Liver (tissue), 3 donors: ENCODE results near the gene DLL4.

Experiments used
- GABPA ChIP-seq, 2 donors: IDR thresholded peaks in 1 of 2; conservative IDR thresholded peaks in 1 of 2; 2 replicates each; pipeline ENCODE4 v1.6.1; 2016; ENCODE audit warnings: antibody characterized with exemption in 2 of 2, mild to moderate bottlenecking in 1 of 2, moderate library complexity in 1 of 2
- HNF4A ChIP-seq, 2 donors: conservative IDR thresholded peaks; 2 replicates each; pipeline ENCODE4 v1.6.1; 2016; ENCODE audit warnings: antibody characterized with exemption in 2 of 2, mild to moderate bottlenecking in 2 of 2
- JUND ChIP-seq, 2 donors: IDR thresholded peaks; 2 replicates each; pipeline ENCODE4 v1.6.1; 2016; ENCODE audit warnings: antibody characterized with exemption in 2 of 2
- RAD21 ChIP-seq, 2 donors: IDR thresholded peaks; 2 replicates each; pipeline ENCODE4 v1.6.1; 2016; ENCODE audit warnings: antibody characterized with exemption in 2 of 2, mild to moderate bottlenecking in 2 of 2
- SP1 ChIP-seq: IDR thresholded peaks from 2 replicates; pipeline ENCODE4 v1.6.1; 2018; ENCODE audit warnings: antibody characterized with exemption, mild to moderate bottlenecking
- TAF1 ChIP-seq: conservative IDR thresholded peaks from 2 replicates; pipeline ENCODE4 v1.6.1; 2016; ENCODE audit warnings: antibody characterized with exemption, mild to moderate bottlenecking
- YY1 ChIP-seq: IDR thresholded peaks from 2 replicates; pipeline ENCODE4 v1.6.1; 2016; ENCODE audit warnings: antibody characterized with exemption, mild to moderate bottlenecking
- TF ChIP-seq, protein P1 (sequence below): IDR thresholded peaks from 2 replicates; pipeline ENCODE4 v1.6.1; 2016; ENCODE audit warnings: antibody characterized with exemption
- TF ChIP-seq, protein P2 (sequence below): fragments of 150-350 bp; IDR thresholded peaks from 2 replicates; pipeline ENCODE4 v1.5.1; 2017; ENCODE audit warnings: improper control_type of control experiment, low read depth, low read length; ENCODE audit not compliant: missing input control
- TF ChIP-seq, protein P3 (sequence below): IDR thresholded peaks from 2 replicates; pipeline ENCODE4 v1.6.1; 2016; ENCODE audit warnings: antibody characterized with exemption
- donor health status: healthy.
- donor health status: healthy.

DNA sequence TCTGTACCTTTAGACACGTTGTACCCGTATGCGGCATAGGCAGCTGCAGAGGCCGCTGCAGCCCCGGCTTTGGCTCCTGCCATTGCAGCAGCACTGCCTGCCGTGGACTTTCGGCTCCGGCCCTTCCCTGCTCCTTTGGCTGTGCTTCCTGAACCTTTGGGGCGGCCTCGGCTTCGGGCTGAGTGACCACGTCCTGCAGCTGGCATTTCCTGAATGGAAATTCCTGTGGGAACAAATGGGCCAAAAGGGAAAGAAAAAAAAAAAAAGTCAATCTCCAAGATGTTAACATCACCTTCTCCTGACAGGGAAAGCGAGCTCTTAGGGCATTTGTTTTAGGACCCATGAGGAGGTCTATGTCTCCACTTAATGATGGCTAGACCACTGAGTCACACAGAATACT lies 53.7 kb downstream of the DLL4 start:
- TF ChIP-seq HNF4A (conservative IDR thresholded peaks at IDR 0.05), result no peak
- TF ChIP-seq, protein P1, sequence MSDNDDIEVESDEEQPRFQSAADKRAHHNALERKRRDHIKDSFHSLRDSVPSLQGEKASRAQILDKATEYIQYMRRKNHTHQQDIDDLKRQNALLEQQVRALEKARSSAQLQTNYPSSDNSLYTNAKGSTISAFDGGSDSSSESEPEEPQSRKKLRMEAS, result no peak
- TF ChIP-seq, protein P2, sequence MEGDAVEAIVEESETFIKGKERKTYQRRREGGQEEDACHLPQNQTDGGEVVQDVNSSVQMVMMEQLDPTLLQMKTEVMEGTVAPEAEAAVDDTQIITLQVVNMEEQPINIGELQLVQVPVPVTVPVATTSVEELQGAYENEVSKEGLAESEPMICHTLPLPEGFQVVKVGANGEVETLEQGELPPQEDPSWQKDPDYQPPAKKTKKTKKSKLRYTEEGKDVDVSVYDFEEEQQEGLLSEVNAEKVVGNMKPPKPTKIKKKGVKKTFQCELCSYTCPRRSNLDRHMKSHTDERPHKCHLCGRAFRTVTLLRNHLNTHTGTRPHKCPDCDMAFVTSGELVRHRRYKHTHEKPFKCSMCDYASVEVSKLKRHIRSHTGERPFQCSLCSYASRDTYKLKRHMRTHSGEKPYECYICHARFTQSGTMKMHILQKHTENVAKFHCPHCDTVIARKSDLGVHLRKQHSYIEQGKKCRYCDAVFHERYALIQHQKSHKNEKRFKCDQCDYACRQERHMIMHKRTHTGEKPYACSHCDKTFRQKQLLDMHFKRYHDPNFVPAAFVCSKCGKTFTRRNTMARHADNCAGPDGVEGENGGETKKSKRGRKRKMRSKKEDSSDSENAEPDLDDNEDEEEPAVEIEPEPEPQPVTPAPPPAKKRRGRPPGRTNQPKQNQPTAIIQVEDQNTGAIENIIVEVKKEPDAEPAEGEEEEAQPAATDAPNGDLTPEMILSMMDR, result no peak
- no peak for TF ChIP-seq YY1
- no peak for TF ChIP-seq RAD21 (IDR thresholded peaks at IDR 0.05)
- TF ChIP-seq, protein P3, sequence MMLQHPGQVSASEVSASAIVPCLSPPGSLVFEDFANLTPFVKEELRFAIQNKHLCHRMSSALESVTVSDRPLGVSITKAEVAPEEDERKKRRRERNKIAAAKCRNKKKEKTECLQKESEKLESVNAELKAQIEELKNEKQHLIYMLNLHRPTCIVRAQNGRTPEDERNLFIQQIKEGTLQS, result no peak
- no peak for TF ChIP-seq SP1
- TF ChIP-seq GABPA (IDR thresholded peaks at IDR 0.05 in 1 of 2, conservative IDR thresholded peaks at IDR 0.05 in 1 of 2), result no peak
- TF ChIP-seq JUND (IDR thresholded peaks at IDR 0.05), result no peak
- TF ChIP-seq TAF1, result no peak
